Astrocyte (in vitro differentiated cells and primary cell): Measurements from ENCODE around the gene CEP83.

Source experiments
- CTCF ChIP-seq: IDR thresholded peaks from 2 replicates; pipeline ENCODE4 v1.5.1; 2011; ENCODE audit warnings: low read depth, mild to moderate bottlenecking, inconsistent platforms, low read length, moderate library complexity; ENCODE audit not compliant: insufficient read depth
- EZH2 ChIP-seq: IDR thresholded peaks from 2 replicates; pipeline ENCODE4 v1.6.1; 2012; ENCODE audit warnings: mild to moderate bottlenecking, low read length, inconsistent platforms; ENCODE audit not compliant: insufficient read depth

DNA sequence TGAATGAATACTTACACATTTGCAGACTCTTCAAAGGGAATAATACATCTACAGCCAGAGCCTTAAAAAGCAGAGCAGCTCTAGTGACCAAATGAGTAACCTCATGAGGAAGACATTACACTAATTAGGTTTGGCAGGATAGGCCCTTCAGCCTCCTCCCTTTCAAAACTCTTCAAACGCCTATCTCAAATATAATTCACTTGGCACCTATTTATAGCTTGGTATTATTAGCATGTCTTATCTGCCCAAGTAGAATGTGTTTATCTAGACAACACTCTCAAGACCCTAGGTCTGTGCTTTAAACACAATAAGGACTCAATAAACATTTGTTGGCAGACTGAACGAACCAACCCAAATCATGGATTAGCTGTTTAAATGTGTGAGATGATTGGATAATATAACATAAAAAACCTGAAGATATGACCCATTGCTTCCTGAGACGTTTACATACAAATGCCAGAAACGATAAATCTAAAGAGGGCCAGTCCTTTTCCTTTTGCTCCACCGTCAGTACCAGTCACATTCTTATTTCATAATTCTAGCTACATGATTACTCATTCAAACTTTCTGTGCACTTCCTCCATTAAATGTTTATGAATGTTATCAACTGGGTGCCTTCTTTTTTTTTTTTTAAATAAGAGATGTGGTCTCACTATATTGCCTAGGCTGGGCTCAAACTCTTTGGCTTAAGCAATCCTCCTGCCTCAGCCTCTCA, 123.3 kb downstream of the CEP83 start:
- TF ChIP-seq CTCF, result no peak
- TF ChIP-seq EZH2, result no peak
